ENCODE measurements around the gene TLNRD1.

DNA sequence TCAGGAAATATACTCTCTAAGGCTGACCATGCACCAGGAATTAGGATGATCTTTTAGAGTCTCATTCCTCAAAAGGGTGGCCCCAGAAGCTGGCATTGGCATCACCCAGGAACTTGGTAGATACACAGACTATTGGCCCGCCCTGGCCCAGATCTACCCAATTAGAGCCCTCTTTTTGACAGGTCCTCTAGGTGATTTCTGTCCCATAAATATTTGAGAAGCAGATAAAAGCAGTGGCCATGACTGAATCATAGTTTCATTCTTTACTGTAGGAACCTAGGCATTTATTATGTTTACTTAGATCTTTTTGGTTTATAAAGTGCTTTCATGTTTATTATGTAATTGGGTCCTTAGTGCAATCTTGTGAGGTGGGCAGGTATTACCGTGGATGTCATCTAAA lies 7.6 kb downstream of the TLNRD1 start:
- no peak for TF ChIP-seq CTCF (IDR thresholded peaks at IDR 0.05)
- TF ChIP-seq POLR2AphosphoS5 (IDR thresholded peaks at IDR 0.05) = no peak
- no peak for TF ChIP-seq POLR2A (IDR thresholded peaks at IDR 0.05)
- no peak for TF ChIP-seq EP300 (IDR thresholded peaks at IDR 0.05; ENCODE audit: low read depth)

Measured in transverse colon (tissue), 4 donors.